Skeletal muscle cell (primary cell): Measurements from ENCODE around the gene TSPYL6.
A peak's percentile ranks its signal among the peaks of the same experiment; 100 is the strongest.

Source experiments
- DNase-seq: peaks from one replicate; pipeline ENCODE4 v3.0.0-alpha.2; 2010; ENCODE audit warnings: low read depth
- H3K4me3 ChIP-seq: 2 replicates; pipeline ENCODE4 v1.5.1; 2011; ENCODE audit warnings: low read depth, mild to moderate bottlenecking, control low read depth, low read length, moderate library complexity

The TSPYL6 gene

GRCh38 chr2:54207666-54208195, 48.3 kb downstream of the TSPYL6 start:
- peak; percentile 31 for DNase-seq

GRCh38 chr2:54206596-54206995, 49.4 kb downstream of the TSPYL6 start:
- no peak overlapping the region for H3K4me3 ChIP-seq
- no peak for DNase-seq

More at GRCh38 chr2:54207666-54208195, 48.3 kb downstream of the TSPYL6 start:
- no peak overlapping the region for H3K4me3 ChIP-seq

GRCh38 chr2:54204476-54204875, 51.6 kb downstream of the TSPYL6 start:
- DNase-seq, result no peak
- no peak overlapping the region for H3K4me3 ChIP-seq
